GM19467 (cell line): ENCODE data around the gene CD320.
"Not testable (repeated sequence)": the region's sequence is repeated elsewhere in the genome, so short reads cannot be mapped to it uniquely, and the experiment has no call there.

Source experiments
- ATAC-seq: cut with Tn5 transposase; IDR thresholded peaks from one replicate; pipeline ENCODE4 v1.9.1; 2021; ENCODE audit warnings: mild to moderate bottlenecking, moderate library complexity; ENCODE audit not compliant: unreplicated experiment

CD320 gene

DNA sequence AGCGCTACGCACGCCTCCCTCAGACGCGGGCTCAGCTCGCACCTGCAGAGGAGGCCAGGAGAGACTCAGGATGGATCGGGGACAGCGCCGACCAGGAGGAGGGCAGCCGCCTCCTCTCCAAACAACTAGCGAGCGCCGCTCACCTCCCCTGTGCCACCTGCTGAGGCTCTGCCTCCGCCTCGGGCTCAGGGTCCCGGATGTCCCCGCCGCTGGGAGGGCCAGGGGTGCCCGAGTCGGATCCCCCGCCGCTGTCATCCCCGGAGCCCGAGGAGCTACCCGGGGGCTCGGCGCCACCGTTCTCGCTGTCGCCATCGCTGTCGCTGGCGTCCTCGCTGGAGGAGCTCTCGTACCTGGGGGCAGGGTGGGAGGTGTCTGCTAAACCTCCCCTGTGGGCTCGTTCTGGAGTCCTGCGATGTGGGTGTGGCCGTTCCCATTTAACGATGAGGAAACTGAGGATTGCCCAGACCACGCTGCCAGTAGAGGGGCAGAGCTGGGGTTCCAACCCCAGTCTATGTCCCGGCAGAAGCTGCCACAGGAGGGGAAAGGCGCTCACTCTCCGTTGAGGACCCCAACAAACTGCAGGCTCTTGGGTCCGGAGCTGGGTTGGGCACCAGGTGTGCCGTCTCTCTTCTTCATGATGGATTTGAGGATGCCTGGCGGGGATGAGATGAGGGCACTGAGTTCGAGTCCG is 25.8 kb upstream of the CD320 start:
- no peak for ATAC-seq

DNA sequence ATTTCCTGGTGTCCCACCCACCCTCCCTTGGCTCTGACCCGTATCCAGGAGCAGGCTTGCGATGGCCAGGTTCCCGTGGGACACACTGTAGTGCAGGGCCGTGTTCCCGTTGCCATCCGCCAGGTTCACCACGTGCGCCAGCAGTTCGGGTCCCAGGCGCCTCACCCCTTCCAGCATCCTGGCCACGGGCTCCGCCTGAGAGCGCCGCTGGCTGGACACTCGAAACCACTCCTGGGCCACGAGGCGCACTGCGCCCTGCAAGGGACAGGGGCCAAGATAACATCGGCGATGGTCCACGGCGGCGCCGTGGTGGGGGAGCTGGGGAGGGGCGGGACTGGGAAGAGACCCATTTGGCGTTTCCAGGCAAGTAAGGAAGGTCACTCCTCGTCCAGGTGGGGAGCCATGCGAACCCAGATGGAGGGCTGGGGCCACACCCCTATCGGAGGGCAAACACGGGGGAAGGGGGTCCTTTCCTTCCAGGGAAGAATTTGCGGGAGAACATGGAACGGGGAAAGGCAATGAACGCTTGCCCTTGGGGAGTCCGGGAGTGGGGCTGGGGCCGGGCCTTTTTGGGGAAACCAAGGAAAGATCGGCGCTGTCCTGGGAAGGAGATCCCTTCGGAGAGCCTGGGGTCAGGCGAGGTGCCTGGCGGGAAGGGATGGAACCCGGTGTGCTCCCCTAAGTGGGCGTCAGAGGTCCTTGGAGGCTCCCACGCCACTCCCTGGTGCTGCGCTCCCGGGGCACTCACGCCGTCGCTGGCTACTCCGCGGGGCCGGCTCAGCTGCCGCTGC is 25.0 kb upstream of the CD320 start:
- ATAC-seq, result no peak

DNA sequence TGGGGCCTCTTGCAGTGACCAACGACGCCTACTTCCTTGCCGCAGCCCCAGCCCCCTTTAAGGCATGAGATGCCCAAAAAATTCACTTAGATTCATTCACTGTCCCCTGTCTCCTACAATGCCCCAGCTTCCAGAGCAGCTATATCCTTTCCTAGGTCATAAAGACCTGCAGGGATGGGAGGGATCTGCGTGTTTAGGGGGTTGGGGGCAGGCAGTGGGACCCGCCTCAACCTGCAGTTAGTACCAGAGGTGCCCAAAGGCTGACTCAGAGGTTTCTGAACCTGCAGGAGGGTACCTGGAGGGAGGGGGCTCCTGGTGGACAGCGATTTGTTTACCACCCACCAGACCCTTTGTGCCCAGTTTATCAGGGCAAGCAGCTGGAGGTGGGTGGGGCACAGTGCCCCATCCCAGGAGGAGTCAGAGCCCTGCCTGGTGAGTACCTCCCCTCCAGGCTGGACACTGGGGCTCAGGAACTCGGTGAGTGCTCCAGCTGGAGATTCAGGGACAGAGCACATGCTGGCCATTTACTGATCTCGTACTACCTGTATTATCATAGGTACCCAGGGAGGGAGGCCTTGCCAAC is 23.2 kb upstream of the CD320 start:
- ATAC-seq, result no peak

DNA sequence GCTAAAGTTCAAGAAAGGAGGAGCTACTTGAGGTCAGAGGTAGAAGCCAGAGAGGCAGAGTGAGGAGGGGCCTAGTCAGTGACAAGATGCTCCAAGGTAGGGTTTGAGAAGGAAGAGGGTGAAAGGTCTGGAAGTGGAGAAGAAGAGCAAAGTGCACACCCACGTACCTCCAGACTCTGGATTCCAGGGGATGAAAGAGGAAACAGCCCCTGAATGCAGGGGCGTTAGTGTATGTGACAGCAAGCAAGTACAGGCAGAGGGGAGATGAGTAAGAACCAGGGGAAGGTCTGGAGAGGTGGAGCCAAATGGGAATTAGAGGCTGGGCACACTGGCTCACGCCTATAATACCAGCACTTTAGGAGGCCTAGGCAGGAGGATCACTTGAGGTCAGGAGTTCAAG is 21.8 kb upstream of the CD320 start:
- no peak for ATAC-seq

DNA sequence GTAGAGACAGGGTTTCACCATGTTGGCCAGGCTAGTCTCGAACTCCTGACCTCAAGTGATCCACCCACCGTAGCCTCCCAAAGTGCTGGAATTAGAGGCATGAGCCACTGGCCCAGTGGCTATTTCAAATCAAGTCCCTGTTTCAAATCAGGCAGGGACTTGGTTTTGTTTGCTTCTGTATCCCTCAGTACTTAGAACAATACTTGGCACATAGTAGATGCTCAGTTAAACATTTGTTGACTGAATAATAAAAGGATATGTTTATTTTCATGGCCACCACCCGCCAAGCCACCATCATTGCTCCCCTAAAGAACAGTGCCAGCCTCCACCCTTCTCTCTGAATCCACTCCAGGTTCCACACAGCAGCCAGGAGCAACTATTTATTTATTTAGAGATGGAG is 17.3 kb upstream of the CD320 start:
- ATAC-seq, result no peak

DNA sequence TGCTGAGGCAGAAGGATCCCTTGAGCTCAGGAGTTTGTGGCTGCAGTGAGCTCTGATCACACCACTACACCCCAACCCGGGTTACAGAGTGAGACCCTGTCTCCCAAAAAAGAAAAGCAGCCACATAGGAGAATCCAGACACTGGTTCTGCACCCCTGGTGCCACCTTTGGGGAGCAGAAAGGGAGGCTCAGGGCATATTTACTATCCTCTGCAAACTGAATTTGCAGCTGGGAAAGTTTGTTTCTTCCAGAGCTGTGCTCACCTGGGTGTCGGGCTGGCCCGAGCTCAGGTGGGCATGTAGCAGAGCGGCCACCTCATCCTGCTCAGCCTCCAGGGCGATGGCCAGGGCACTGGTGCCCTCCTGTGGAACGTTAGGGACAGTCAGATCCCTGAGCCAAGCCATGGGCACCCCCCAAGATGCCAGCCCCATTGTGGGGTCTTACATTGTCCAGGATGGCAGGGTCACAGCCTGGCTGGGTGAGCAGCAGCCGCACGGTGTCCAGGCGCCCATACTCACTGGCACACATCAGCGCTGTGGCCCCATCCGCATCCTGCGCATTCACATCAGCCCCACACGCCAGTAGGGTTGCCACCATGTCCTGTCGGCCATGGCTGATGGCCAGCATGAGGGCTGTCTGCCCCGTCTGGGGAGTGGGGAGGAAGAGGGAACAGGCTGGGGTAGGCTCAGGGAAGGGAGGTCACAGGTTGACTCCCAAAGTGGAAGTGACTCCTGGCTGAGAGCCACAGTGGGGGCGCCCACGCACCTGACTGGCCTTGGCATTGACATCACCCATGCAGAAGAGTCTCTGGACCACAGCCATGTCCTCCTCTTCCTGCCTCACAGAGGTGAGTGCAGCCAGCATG is 16.3 kb upstream of the CD320 start:
- no peak for ATAC-seq

DNA sequence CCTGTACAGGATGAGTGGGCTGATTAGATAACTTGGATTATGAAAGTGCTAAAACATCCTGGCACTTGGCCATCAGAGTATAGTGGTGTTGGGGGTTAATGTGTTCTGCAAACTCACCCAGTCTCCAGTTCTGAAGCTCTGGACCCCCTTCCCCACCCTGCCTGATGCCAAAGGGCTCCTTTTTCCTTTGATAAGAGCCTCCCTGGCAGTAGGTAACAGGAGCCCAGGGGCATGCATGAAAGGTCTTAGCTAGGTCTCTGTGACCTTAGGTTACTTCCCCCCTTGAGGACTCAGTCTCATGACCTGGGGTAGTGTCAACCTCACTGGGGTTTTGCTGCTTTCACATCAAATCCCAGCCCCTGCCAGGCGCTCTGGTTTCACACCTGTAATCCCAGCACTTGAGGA is 15.6 kb upstream of the CD320 start:
- no peak for ATAC-seq

DNA sequence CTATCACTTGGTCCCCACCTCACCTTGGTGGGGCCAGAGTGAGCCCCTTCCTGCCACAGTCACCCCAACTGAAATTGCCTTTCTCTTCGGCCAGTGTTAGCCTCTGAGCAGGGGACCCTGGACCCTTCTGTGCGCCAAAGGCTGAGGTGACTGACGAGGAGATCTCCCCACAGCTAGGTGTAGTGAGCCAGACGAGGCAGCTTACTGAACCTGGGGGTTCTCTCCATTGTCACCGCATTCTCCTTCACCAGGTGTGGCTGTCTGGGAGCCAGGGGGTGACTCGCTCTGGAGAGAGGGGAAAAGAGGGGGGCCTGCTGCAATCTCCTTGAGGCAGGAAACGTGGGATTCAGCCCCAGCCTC is 14.5 kb upstream of the CD320 start:
- ATAC-seq, result no peak

DNA sequence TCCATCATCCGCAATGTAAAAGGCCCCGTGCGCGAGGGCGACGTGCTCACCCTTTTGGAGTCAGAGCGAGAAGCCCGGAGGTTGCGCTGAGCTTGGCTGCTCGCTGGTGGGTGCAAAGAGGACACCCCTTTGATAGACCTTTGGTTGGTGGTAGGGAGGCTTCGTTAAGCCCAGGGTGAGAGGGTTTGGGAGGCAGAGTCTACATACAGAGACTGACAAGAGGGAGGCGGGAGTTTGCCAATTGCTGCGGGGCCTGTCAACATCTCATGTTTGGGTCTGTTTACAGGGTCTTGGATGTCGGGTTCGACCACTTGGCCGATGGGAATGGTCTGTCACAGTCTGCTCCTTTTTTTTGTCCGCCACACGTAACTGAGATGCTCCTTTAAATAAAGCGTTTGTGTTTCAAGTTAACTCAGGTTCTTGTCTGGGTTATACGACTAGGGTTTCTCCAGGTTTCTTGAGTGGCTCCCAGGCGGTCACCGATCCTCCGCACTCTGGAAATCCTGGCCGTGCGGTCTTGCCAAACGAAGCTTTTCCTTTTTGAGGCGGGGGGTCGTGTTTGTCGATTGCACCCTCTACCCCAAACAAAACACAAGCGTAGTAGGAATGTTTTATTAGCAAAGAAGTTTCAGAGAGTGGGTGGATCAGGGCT is 14.0 kb upstream of the CD320 start:
- no peak for ATAC-seq

DNA sequence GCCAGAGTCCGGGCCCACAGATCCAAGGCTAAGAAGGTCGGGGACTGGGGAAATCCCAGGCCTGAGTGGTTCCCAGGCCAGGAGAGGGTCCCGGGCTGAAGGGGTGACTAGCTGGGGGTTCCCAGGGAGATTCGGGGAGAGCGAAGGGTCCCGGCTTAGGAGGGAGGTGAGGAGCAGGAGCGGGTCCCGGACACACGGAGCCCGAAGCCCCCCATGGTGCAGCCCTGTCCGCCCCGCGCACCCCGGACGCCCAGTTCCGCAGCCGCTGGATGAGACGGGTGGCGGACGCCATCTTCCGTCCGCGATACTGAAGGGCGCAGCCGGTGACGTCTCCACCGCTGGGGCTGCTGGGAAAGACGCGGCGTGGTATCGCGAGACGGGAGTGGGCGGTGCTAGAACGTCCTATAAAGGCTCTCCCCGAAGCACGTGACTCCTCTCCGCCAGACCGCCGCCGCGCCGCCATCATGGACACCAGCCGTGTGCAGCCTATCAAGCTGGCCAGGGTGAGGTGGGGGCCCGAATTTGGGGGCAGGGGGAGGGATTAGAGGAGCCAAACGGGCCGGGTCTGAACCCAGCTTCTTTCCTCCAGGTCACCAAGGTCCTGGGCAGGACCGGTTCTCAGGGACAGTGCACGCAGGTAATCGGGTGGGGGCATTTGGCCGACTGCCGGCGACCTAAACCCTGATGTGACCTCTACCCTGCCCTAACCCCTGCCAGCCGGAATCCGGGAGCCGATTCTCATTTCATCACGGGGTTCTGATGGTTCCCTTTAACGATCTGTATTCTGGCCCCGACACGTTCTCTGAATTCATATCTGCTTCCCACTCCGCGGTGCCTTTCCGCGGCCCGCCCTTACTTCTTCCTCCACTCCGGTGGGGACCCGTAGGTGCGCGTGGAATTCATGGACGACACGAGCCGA is 13.2 kb upstream of the CD320 start, which contains the start of the genes NDUFA7 and RPS28:
Gene NDUFA7 (minus strand): TSS at position 309 of the 919 bp plus-strand sequence. CDS start 17 bp downstream, at position 292.
Gene RPS28 (plus strand): TSS at position 430 of the 919 bp plus-strand sequence. CDS start 35 bp downstream, at position 465.
- peak; percentile 87 for ATAC-seq

DNA sequence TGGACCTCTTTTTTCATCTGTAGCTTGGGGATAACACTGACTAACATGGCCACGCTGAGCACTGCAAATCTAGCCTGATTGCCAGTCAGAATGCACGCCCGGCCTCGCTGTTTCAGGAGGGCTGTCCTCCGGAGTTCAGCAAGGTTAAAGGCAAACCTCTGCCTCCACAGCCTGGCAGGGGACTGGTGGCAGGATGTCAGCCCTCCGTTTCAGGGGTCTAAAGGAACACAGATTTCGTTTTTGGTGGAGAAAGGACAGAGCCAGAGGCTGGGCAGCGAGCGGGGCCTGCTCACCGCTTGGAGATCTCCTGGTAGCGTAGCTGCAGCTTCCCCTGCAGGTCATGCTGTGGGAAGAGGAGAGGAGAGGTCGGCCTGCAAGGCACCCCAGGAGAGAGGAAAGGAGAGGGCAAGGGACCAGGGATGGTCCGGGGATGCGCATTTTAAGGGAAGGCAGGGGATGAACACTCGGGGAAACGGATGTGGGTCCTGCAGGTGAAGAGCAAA is 12.5 kb upstream of the CD320 start:
- ATAC-seq, result no peak

DNA sequence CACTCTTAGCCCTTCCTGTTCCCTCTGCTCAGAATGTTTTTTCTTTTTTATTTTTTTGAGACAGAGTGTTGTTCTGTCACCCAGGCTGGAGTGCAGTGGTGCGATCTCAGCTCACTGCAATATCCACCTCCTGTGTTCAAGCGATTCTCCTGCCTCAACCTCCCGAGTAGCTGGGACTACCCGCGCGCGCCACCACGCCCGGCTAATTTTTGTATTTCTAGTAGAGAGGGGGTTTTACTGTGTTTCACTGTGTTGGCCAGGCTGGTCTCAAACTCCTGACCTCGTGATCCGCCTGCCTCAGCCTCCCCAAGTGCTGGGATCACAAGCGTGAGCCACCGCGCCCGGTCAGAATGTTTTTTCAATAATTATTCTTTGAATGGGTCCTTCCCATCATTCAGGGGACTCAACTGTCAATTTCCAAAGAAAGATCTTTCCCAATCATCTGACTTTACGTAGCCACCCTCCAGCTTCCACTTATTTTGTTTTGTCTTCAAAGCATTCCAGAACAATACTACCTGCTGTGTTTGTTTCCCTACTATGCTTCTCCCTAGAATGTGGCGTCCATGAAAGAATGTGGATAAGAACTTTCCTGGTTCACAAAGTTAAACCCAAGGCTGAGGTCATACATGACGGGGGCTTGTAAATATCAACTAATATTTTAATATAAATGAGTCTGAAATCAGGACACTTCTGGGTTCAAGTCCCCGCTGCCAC is 11.8 kb upstream of the CD320 start:
- ATAC-seq, result no peak

DNA sequence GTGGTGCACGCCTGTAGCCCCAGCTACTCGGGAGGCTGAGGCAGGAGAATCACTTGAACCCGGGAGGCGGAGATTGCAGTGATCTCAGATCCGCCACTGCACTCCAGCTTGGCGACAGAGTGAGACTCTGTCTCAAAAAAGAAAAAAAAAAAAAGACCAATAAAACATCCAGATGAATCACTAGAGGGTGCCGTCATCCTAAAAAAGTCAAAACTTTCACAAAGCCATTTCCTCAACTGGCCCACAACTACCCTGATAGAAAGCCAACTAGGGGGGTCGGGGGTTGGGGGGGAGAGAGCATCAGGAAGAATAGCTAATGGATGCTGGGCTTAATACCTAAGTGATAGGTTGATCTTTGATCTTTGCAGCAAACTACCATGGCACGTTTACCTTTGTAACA is 10.7 kb upstream of the CD320 start:
- not testable (repeated sequence) for ATAC-seq

DNA sequence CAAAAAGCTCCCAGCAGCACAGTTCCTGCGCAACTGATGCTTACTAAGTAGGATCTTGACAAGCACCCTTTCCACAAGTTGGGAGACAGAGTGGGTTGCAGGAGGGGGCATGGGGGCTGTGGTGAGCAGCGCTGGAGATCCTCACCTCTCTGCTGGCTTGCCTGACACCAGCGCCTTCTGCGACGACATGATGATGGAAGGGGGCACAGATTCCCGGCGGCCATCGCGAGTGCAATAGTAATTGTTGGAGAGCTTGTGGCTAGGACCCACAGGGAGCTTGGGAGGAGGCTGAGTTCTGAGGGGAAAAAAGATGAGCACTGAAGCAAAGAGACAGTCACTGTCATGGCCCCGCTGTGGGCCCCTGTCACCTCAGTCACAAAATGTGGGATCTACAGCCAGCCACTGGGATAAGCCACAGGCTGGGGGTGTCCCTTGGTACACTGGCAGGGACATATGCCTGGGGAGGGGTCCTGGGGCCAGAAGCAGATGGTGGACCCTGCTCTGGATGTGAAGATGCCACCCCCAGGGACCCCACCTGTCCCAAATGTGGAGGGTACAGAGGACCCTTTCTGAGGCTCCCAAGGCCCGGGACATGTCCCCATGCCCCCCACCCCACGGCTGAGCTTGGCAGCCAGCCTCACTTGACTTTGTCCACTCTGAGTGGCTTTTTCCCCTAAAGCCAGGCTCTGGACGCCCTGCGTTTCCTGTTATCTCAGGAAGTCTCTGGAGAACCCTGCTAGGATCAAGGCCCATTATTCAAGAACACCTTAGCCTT is 8.4 kb upstream of the CD320 start:
- no peak for ATAC-seq

DNA sequence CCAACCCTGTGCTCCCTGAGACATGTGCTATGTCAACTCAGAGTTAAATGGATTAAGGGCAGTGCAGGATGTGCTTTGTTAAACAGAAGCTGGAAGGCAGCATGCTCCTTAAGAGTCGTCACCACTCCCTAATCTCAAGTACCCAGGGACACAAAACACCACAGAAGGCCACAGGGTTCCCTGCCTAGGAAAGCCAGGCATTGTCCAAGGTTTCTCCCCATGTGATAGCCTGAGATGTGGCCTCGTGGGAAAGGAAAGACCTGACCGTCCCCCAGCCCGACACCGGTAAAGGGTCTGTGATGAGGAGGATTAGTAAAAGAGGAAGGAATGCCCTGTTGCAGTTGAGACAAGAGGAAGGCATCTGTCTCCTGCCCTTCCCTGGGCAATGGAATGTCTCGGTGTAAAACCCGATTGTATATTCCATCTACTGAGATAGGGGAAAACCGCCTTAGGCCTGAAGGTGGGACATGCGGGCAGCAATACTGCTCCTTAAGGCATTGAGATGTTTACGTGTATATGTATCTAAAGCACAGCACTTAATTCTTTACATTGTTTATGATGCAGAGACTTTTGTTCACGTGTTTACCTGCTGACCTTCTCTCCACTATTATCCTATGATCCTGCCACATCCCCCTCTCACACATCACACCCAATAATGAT is 7.0 kb upstream of the CD320 start:
- not testable (repeated sequence) for ATAC-seq

DNA sequence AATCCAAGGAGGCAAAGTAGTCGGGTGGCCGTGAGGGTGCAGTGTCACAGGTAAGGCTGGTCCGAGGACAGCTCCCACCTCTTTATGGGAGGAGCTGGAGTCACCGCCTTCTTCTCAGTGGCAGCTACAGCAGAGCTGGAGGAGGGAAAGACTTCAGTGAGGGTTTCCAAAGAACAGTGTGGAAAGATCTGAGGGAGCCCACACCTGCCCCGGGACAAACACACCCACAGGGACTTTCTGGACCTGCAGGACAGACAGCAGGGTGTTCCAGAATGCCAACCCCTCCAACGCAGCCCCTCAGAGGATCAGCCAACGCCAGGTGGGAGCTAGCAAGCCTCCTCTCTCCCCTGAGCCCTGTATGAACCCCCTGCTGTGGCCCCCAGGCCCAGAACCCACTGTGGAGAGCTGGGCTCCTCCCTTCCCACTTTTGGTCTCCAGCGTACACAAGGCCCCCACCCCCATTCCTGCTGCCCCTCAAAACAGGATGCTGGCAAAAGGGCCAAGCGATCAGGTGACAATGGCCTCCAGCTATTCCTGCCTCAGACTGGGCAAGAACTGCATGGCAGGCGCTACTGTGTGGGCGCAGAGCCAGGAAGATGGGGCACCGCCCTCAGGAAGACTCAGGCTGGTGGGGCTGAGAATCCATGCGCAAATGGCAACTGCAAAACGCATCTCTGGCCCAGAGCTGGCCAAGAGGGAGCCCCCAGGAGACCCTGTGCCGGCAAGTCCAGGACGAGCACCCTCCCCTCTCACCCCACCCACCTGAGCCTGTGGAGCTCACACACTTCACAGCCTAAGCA is 3.5 kb upstream of the CD320 start:
- no peak for ATAC-seq
